Body of pancreas (tissue), 4 donors: ENCODE measurements around the gene FBLN2.

Experiments
- POLR2A ChIP-seq, 3 donors: fragments of 450-650 bp; IDR thresholded peaks; one replicate each; pipeline ENCODE4 v1.6.1; 2016; ENCODE audit warnings: antibody characterized with exemption in 3 of 3, mild to moderate bottlenecking in 2 of 3
- TF ChIP-seq, protein P1 (sequence below), 7 experiments: fragments of 450-650 bp in 4 of 7; fragments of 200-600 bp in 3 of 7; sonication (generic) in 3 of 7; IDR thresholded peaks; one replicate each; pipeline ENCODE4 v1.5.1; 2016 to 2019; ENCODE audit warnings: antibody characterized with exemption in 7 of 7

DNA sequence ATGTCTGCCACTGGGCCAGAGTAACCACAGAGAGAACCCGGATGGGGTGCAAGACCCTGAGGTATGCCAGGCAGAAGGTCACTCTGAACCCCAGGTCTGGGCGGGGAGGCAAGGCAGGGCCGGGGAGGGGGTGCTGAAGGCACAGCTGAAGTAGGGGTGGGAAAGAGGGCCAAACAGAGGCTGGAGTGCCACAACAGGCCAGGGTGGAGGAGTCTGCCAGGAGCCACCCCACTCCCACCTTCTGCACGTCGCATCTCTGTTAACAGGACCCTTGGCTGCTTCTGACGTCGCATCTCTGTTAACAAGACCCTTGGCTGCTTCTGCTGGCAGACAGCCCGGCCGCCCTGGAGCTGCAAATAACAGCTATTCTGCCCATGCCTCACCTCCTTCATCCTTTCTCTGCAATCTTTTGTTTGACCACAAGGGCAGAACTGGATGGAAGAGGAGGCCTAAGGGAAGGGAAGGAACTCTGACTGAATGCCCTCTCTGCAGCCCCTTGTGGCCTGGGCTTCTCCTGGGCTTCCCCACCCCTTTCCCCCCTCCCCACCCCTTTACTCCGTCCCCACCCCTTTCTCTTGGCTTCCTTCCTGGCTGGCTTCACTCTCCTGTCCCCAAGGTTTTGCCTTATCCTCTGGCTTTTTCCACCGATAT is 20.6 kb upstream of the FBLN2 start:
- TF ChIP-seq, protein P1, sequence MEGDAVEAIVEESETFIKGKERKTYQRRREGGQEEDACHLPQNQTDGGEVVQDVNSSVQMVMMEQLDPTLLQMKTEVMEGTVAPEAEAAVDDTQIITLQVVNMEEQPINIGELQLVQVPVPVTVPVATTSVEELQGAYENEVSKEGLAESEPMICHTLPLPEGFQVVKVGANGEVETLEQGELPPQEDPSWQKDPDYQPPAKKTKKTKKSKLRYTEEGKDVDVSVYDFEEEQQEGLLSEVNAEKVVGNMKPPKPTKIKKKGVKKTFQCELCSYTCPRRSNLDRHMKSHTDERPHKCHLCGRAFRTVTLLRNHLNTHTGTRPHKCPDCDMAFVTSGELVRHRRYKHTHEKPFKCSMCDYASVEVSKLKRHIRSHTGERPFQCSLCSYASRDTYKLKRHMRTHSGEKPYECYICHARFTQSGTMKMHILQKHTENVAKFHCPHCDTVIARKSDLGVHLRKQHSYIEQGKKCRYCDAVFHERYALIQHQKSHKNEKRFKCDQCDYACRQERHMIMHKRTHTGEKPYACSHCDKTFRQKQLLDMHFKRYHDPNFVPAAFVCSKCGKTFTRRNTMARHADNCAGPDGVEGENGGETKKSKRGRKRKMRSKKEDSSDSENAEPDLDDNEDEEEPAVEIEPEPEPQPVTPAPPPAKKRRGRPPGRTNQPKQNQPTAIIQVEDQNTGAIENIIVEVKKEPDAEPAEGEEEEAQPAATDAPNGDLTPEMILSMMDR (IDR thresholded peaks at IDR 0.05): no peak
- no peak for TF ChIP-seq POLR2A (IDR thresholded peaks at IDR 0.05)
